ENCODE data around the gene SEMA5B. TPM values are rescaled to one million over a fixed set of nuclear protein-coding genes. Genes with fewer than 3 reads are reported as not detected.
A peak's percentile ranks its signal among the peaks of the same experiment; 100 is the strongest.

The SEMA5B gene
- polyA plus RNA-seq, 1 of the 3 experiments (the other 2 are of a cell fraction): 0.43 TPM

DNA sequence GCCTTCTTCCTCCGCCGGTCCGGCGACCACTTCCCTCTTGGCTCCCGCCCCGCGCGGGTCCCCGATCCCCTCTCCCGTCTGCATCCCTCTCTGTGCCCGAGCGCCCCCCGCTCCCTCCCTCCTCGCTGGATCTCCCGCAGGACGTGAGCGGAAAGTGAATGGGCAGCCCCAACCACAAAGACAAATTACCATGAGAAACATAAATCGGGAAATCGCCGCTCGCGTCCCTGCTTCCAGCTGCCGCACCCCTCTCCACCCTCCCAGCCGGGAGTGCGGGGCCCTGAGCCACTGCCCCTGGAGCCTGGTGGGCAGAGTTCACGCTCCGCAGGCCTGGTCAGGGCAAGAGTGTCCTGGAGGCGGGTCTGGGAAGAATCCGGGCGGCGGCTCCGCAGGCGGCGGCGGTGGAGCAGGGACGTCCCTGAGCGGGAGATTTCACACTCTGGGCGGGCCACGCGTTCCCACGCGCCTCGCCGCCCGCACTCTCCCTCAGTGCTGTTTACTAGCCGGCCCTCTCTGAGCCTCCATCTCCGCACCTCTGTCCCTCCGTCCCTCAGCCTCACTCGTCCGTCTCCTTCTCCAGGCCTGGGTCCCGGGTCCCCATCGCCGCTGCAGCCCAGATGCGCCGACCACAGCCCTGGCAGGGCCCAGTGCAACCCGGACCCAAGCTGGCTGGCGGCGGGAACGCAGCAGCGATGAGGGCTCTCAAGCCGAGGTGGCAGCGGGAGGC is 835 bp downstream of the SEMA5B start:
- ChIA-PET CTCF (interaction anchor here (0.7 to 13.4 kb wide), 29 partner anchors 8 to 348 kb away, joined by 3 to 342 read pairs (median 6); no protein-coding TSS in a partner anchor), POLR2A (interaction anchor here (1.0 to 1.3 kb wide), 2 partner anchors 34 to 83 kb away, joined by 3 to 4 read pairs; no protein-coding TSS in a partner anchor)
- peaks cover 0 to 23% of the 10 kb centered on the region in 2 experiments; a peak in 2 of 4 replicates for H3K4me1 ChIP-seq (ENCODE audit: control insufficient read depth in 1 of 2, insufficient read depth in 2 of 2, low read depth in 1 of 2, low read length in 1 of 2)
- peak; percentile 79 for DNase-seq
- H3K4me2 ChIP-seq: peak overlapping the region; percentile 96
- H3K9me3 ChIP-seq: no peaks in the 10 kb centered on the region
- no peaks in the 10 kb centered on the region for H3K9me2 ChIP-seq
- peak overlapping the region; percentile 67; the same call in 1 of the 2 replicates for H2AFZ ChIP-seq (ENCODE audit: low read depth)
- no peak overlapping the region for H3K9ac ChIP-seq
- H3K79me2 ChIP-seq (ENCODE audit: insufficient read depth): no peaks in the 10 kb centered on the region
- H3F3A ChIP-seq (replicated peaks; ENCODE audit: insufficient read depth): no peaks in the 10 kb centered on the region
- no peaks in the 10 kb centered on the region for H4K20me1 ChIP-seq (ENCODE audit: insufficient read depth)
- no peak overlapping the region for H3K27ac ChIP-seq (ENCODE audit: low read depth in 2 of 2, low read length in 1 of 2)
- peaks cover 45% of the 10 kb centered on the region for H3K27me3 ChIP-seq (ENCODE audit: insufficient read depth)
- no peak for TF ChIP-seq EP300 (IDR thresholded peaks at IDR 0.05; ENCODE audit: borderline replicate concordance in 1 of 2, low read depth in 1 of 2, low read length in 1 of 2)
- TF ChIP-seq EZH2phosphoT487 (IDR thresholded peaks at IDR 0.05; ENCODE audit: borderline replicate concordance, low read depth): peak; percentile 71; the same call in 1 of the 2 replicates
- TF ChIP-seq, protein P1, sequence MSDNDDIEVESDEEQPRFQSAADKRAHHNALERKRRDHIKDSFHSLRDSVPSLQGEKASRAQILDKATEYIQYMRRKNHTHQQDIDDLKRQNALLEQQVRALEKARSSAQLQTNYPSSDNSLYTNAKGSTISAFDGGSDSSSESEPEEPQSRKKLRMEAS (IDR thresholded peaks at IDR 0.05; ENCODE audit: low read depth): peak; percentile 68
- peak overlapping the region; percentile 50 to 63 for H3K4me3 ChIP-seq (ENCODE audit: low read depth in 2 of 2, low read length in 1 of 2)
- H3K36me3 ChIP-seq (replicated peaks in 1 of 2; ENCODE audit: control insufficient read depth in 1 of 2, insufficient read depth in 2 of 2, low read length in 1 of 2): no peaks in the 10 kb centered on the region
- 4% methylated on average over 43 of the region's 62 CpGs for WGBS (ENCODE audit: low lambda C conversion rate)

DNA sequence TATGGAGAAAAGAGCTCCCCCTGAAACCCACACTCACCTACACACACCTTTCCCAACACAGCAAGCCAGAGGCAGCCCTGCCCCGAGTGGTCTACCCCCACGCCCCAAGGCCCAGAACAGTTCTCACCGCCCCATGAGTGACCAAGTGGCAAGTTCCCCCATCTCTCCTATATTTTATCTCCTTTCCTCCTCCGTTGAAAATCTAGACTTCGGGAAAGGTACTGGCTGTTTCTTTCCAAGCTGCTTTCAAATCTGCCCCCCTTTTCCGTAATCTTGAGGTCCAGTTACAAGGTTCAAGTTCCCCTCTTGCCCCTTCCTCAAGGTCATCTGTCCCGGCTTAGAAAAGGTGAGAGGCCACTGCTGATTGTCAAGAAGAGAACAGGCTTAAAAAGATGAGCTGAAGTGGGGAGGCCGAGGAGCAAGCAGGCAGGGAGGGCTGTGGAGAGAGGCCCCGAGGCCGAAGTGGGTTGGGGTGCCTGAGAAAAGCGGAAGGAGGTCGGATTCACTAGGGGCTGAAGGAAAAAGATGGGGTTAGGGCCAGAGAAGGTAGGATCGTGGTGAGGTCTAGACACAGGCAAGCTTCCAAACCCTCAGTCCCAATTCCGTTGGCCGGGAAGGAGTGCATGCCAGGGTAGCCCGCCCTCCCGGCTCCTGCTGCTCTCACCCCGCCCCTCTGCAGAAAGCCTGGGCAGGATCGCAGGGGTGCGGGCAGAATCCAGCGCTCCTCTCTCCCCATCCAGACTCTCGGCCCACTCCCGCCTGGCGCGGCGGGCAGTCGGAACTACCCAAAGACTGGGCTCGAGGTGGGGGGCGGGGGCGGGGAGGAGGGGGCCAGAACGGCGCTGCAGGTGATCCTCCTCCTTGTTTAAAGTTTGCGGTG is 1.7 kb downstream of the SEMA5B start:
- no peak for TF ChIP-seq EP300 (IDR thresholded peaks at IDR 0.05; ENCODE audit: borderline replicate concordance in 1 of 2, low read depth in 1 of 2, low read length in 1 of 2)
- TF ChIP-seq, protein P2, sequence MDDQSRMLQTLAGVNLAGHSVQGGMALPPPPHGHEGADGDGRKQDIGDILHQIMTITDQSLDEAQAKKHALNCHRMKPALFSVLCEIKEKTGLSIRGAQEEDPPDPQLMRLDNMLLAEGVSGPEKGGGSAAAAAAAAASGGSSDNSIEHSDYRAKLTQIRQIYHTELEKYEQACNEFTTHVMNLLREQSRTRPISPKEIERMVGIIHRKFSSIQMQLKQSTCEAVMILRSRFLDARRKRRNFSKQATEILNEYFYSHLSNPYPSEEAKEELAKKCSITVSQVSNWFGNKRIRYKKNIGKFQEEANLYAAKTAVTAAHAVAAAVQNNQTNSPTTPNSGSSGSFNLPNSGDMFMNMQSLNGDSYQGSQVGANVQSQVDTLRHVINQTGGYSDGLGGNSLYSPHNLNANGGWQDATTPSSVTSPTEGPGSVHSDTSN (IDR thresholded peaks at IDR 0.05): no peak
- TF ChIP-seq, protein P3, sequence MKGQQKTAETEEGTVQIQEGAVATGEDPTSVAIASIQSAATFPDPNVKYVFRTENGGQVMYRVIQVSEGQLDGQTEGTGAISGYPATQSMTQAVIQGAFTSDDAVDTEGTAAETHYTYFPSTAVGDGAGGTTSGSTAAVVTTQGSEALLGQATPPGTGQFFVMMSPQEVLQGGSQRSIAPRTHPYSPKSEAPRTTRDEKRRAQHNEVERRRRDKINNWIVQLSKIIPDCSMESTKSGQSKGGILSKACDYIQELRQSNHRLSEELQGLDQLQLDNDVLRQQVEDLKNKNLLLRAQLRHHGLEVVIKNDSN (IDR thresholded peaks at IDR 0.05; ENCODE audit: borderline replicate concordance, low read depth): no peak
- TF ChIP-seq NRF1 (IDR thresholded peaks at IDR 0.05; ENCODE audit: low read depth, low read length): no peak
- TF ChIP-seq, protein P4, sequence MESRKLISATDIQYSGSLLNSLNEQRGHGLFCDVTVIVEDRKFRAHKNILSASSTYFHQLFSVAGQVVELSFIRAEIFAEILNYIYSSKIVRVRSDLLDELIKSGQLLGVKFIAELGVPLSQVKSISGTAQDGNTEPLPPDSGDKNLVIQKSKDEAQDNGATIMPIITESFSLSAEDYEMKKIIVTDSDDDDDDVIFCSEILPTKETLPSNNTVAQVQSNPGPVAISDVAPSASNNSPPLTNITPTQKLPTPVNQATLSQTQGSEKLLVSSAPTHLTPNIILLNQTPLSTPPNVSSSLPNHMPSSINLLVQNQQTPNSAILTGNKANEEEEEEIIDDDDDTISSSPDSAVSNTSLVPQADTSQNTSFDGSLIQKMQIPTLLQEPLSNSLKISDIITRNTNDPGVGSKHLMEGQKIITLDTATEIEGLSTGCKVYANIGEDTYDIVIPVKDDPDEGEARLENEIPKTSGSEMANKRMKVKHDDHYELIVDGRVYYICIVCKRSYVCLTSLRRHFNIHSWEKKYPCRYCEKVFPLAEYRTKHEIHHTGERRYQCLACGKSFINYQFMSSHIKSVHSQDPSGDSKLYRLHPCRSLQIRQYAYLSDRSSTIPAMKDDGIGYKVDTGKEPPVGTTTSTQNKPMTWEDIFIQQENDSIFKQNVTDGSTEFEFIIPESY (IDR thresholded peaks at IDR 0.05; ENCODE audit: borderline replicate concordance, low read depth): no peak
- no peak for TF ChIP-seq FOXM1 (IDR thresholded peaks at IDR 0.05; ENCODE audit: low read depth)
- TF ChIP-seq JUND (IDR thresholded peaks at IDR 0.05): no peak
- no peak for TF ChIP-seq GATA2 (CRISPR knock-in tag; IDR thresholded peaks at IDR 0.05)
- no peak for TF ChIP-seq MXI1 (IDR thresholded peaks at IDR 0.05; ENCODE audit: low read depth, low read length)
- TF ChIP-seq RAD21 (IDR thresholded peaks at IDR 0.05; ENCODE audit: low read length): no peak
- no peak for TF ChIP-seq MEF2A (IDR thresholded peaks at IDR 0.05; ENCODE audit: borderline replicate concordance, low read depth)
- 59% methylated on average over 29 of the region's 33 CpGs for WGBS (ENCODE audit: low lambda C conversion rate)
- DNase-seq: peak; percentile 61
- Histone ChIP-seq H3K4me3 (ENCODE audit: low read depth in 2 of 2, low read length in 1 of 2) (peak overlapping the region in 1 of 2 experiments; percentile 50; a peak in 1 of 4 replicates), H3K79me2 (ENCODE audit: insufficient read depth) (no peaks in the 10 kb centered on the region), H3K9me2 (no peaks in the 10 kb centered on the region), H3K27me3 (ENCODE audit: insufficient read depth) (peaks cover 41% of the 10 kb centered on the region), H3F3A (replicated peaks; ENCODE audit: insufficient read depth) (no peaks in the 10 kb centered on the region), H3K36me3 (replicated peaks in 1 of 2; ENCODE audit: control insufficient read depth in 1 of 2, insufficient read depth in 2 of 2, low read length in 1 of 2) (no peaks in the 10 kb centered on the region), H2AFZ (ENCODE audit: low read depth) (no peak overlapping the region), H4K20me1 (ENCODE audit: insufficient read depth) (no peaks in the 10 kb centered on the region), H3K27ac (ENCODE audit: low read depth in 2 of 2, low read length in 1 of 2) (no peak overlapping the region), H3K4me2 (no peak overlapping the region), H3K9ac (no peak overlapping the region), H3K9me3 (no peaks in the 10 kb centered on the region), H3K4me1 (ENCODE audit: control insufficient read depth in 1 of 2, insufficient read depth in 2 of 2, low read depth in 1 of 2, low read length in 1 of 2) (peaks cover 0 to 18% of the 10 kb centered on the region in 2 experiments; a peak in 2 of 4 replicates)
- POLR2A ChIA-PET: no interaction called here
- CTCF ChIA-PET: interaction anchor here (1.1 to 13.4 kb wide), 8 partner anchors 11 to 1479 kb away, joined by 3 to 342 read pairs (median 4); no protein-coding TSS in a partner anchor
